ENCODE data around the gene CXADR.
A peak's percentile ranks its signal among the peaks of the same experiment; 100 is the strongest.
"Not testable (repeated sequence)": the region's sequence is repeated elsewhere in the genome, so short reads cannot be mapped to it uniquely, and the experiment has no call there.

The CXADR gene

GRCh38 chr21:17519208-17519738 is 6.4 kb downstream of the CXADR start:
- TF ChIP-seq GATA1 (IDR thresholded peaks at IDR 0.05; ENCODE audit: low read depth, low read length), result no peak
- TF ChIP-seq POLR2A (IDR thresholded peaks at IDR 0.05; ENCODE audit: low read length), result no peak

DNA sequence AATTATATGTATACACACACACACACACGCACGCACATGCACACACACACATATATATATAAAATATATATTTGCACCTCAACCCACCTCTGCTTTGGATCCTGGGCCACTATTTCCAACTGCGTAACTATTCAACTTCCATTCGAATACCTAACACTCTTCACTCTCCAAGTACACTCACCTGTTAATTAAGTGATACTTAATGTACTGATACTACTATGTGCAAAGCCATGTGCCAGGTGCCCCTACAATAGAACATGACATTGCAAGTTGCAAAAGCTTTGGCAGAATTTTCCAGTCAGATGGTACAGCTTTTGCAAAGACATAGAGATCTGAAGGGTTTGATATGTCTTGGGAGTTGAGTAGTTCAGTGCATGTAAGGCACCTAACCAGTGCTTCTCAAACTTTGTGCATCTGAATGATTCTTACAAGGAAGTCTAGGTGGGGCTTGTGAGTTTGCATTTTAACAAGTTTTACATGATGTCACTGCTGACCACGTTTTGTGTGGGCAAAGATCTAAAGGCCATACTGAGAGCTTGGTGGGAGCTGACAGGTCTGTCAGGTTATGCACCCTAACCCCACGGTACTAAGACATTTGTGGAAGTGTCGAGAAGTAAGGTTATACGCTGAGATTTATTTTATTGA is 7.2 kb downstream of the CXADR start:
- DNase-seq, result no peak

More at GRCh38 chr21:17519208-17519738, 6.4 kb downstream of the CXADR start:
- no peak for DNase-seq

GRCh38 chr21:17523007-17523451 is 10.2 kb downstream of the CXADR start:
- TF ChIP-seq POLR2A (IDR thresholded peaks at IDR 0.05; ENCODE audit: low read length), result no peak
- no peak for DNase-seq

More for the DNA sequence above, 7.2 kb downstream of the CXADR start:
- TF ChIP-seq POLR2A (IDR thresholded peaks at IDR 0.05; ENCODE audit: low read length), result no peak
- TF ChIP-seq GATA1 (IDR thresholded peaks at IDR 0.05; ENCODE audit: low read depth, low read length), result no peak

DNA sequence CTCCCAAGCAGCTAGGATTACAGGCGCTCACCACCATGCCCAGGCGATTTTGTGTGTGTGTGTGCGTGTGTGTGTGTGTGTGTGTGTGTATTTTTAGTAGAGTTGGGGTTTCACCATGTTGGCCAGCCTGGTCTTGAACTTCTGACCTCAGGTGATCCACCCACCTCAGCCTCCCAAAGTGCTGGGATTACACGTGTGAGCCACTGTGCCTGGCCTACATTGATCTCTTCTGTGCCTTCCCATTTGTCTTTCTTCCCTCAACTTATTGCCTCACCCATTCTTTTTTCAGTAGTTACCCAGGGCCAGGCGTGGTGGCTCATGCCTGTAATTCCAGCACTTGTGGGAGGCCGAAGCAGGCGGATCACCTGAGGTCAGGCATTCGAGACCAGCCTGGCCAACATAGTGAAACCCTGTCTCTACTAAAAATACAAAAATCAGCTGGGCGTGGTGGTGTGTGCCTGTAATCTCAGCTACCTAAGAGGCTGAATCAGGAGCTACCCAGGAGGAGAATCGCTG is 11.2 kb downstream of the CXADR start:
- DNase-seq, result not testable (repeated sequence)

DNA sequence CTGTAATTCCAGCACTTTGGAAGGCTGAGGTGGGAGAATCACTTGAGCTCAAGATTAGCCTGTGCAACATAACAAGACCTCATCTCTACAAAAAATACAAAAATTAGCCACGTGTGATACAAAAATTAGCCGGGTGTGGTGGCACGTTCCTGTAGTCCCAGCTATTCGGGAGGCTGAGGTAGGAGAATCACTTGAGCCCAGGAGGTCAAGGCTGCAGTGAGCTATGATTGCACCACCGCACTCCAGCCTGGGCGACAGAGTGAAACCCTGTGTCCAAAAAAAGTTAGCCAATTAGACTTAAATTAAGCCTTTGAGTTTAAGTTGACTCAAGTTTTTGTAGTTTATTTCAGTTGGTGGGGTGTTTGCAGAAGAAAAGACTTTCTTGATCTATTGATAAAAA is 11.8 kb downstream of the CXADR start:
- TF ChIP-seq GATA1 (IDR thresholded peaks at IDR 0.05; ENCODE audit: low read depth, low read length) (no peak), POLR2A (IDR thresholded peaks at IDR 0.05; ENCODE audit: low read length) (no peak)
- DNase-seq, result no peak

DNA sequence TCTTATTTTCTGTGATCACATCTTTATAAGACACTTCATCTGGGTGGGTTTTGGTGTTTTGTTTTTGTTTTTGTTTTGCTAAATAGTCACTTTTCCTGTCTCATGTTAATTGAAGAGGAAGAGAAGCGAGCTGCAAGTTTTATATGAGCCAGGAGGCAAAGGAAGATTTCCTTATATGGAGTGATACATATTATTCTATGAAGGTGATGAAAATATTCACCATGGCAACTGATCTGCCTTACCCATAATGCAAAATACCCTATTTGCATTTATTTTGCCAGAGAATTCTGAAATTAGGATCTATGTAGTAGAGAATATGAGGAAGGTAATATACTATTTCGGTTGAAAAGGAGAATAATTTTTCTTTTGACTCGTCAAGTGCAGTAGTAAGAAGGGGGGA is 13.9 kb downstream of the CXADR start:
- TF ChIP-seq POLR2A (IDR thresholded peaks at IDR 0.05; ENCODE audit: low read length) (no peak), GATA1 (IDR thresholded peaks at IDR 0.05; ENCODE audit: low read depth, low read length) (no peak)
- DNase-seq, result no peak

- DNase-seq, result no peak
- TF ChIP-seq GATA1 (IDR thresholded peaks at IDR 0.05; ENCODE audit: low read depth, low read length) (no peak), POLR2A (IDR thresholded peaks at IDR 0.05; ENCODE audit: low read length) (no peak)
Observed at GRCh38 chr21:17527240-17527639, 14.4 kb downstream of the CXADR start.

- DNase-seq, result no peak
- no peak for TF ChIP-seq POLR2A (IDR thresholded peaks at IDR 0.05; ENCODE audit: low read length)
- no peak for TF ChIP-seq GATA1 (IDR thresholded peaks at IDR 0.05; ENCODE audit: low read depth, low read length)
Observed at GRCh38 chr21:17527711-17528110, 14.9 kb downstream of the CXADR start.

DNA sequence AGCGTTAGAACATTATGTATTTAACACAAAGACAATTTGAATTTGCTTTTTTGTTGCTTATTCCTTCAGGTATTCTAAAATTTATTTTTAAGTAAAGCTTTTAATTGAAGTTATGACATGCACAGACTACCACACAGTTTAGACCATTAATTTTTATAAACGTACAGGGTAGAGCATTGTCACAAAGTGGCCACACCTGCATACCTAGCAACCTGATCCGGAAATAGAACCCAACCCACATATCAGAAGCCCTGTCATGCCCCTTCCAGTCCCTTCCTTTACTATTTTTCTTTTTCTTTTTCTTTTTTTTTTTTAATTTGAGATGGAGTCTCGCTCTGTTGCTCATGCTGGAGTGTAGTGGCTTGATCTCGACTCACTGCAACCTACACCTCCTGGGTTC is 16.8 kb downstream of the CXADR start:
- TF ChIP-seq POLR2A (IDR thresholded peaks at IDR 0.05; ENCODE audit: low read length) (no peak), GATA1 (IDR thresholded peaks at IDR 0.05; ENCODE audit: low read depth, low read length) (no peak)
- DNase-seq, result no peak

GRCh38 chr21:17532292-17532691 is 19.4 kb downstream of the CXADR start:
- no peak for TF ChIP-seq POLR2A (IDR thresholded peaks at IDR 0.05; ENCODE audit: low read length)
- DNase-seq, result no peak

GRCh38 chr21:17536381-17536780 is 23.5 kb downstream of the CXADR start:
- no peak for DNase-seq
- no peak for TF ChIP-seq POLR2A (IDR thresholded peaks at IDR 0.05; ENCODE audit: low read length)
- no peak for TF ChIP-seq GATA1 (IDR thresholded peaks at IDR 0.05; ENCODE audit: low read depth, low read length)

- TF ChIP-seq GATA1 (IDR thresholded peaks at IDR 0.05; ENCODE audit: low read depth, low read length) (no peak), POLR2A (IDR thresholded peaks at IDR 0.05; ENCODE audit: low read length) (no peak)
Observed at GRCh38 chr21:17537299-17537698, 24.5 kb downstream of the CXADR start.

DNA sequence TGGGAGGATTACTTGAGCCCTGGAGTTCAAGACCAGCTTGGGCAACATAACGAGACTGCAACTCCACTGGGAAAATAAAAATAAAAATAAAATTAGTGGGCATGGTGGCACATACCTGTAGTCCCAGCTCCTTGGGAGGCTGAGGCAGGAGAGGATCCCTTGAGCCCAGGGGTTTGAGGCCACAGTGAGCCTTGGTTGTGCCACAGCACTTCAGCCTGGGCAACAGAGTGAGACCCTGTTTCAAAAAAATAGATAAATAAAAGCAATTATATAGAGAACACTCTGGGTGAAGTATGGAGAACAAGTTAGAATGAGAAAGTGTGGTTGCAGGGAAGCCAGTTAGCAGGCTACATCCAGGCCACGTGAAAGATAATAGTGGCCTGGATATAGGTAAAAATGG is 25.7 kb downstream of the CXADR start:
- TF ChIP-seq GATA1 (IDR thresholded peaks at IDR 0.05; ENCODE audit: low read depth, low read length), result no peak
- TF ChIP-seq POLR2A (IDR thresholded peaks at IDR 0.05; ENCODE audit: low read length), result no peak

More at GRCh38 chr21:17537299-17537698, 24.5 kb downstream of the CXADR start:
- peak in 1 of 2 experiments; percentile 2 for DNase-seq

DNA sequence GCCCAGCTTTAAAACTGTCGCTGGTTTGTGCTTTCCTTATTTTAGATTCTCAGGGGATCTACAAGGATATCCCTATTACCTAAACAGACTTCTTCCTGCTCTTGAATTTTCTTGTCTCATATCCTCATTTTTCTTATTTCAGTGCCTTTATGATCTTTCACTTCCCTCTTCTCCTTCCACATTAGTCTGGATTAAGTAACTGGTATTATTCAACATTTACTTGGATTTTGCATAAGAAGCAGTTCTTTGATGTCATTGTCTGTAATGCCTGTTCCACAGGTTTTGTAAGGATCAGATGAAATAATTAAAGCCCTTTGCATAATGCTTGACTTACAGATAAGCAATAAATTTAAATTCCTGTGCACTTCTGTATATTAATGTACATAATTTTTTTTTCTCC is 26.5 kb downstream of the CXADR start:
- TF ChIP-seq POLR2A (IDR thresholded peaks at IDR 0.05; ENCODE audit: low read length) (no peak), GATA1 (IDR thresholded peaks at IDR 0.05; ENCODE audit: low read depth, low read length) (no peak)
- no peak for DNase-seq

More for the DNA sequence above, 25.7 kb downstream of the CXADR start:
- DNase-seq, result no peak

DNA sequence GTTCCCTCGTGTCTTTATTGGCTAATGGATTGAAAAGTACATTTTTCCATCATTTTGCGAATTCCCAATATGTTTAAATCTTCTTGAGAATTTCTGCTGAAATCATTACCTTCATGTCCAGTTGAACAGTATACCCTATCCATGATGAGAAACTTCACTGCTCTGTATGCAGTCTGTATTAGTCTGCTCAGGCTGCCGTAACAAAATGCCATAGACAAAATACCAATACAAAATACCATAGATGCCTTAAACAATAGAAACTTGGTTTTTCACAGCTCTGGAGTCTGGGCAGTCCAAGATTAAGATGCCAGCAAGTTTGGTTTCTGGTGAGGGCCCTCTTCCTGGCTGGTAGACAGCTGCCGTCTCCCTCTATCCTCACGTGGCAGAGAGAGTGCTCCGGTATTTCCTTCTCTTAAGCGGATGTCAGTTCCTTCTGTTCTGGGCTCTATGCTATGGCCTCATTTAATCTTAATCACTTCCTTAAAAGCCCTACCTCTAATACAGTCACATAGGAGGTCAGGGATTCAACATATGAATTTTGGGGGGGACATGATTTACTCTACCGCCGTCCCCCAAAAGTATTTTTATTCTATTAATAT is 27.0 kb downstream of the CXADR start:
- TF ChIP-seq GATA1 (IDR thresholded peaks at IDR 0.05; ENCODE audit: low read depth, low read length) (no peak), POLR2A (IDR thresholded peaks at IDR 0.05; ENCODE audit: low read length) (no peak)
- no peak for DNase-seq
